PC-9 (cell line): ENCODE measurements around the gene TBCK. TPM values are rescaled to one million over a fixed set of nuclear protein-coding genes. Genes with fewer than 3 reads are reported as not detected.
A peak's percentile ranks its signal among the peaks of the same experiment; 100 is the strongest.
"Not testable (repeated sequence)": the region's sequence is repeated elsewhere in the genome, so short reads cannot be mapped to it uniquely, and the experiment has no call there.

Source experiments
- BruUV-seq: library from RNA; stranded (reverse); fragments of 400-500 nt; replicated peaks from 2 replicates; lab custom pipeline; 2021; lab: Mats Ljungman, UMichigan
- CTCF ChIA-PET: fragments of 300-600 bp; sonication (Branson Sonifier 250); formaldehyde crosslinking; loops from one replicate; lab custom pipeline; 2022; ENCODE audit warnings: antibody characterized with exemption; lab: Charles Lee
- POLR2A ChIA-PET: fragments of 300-600 bp; sonication (Branson Sonifier 250); formaldehyde crosslinking; loops from one replicate; lab custom pipeline; 2022; ENCODE audit warnings: antibody characterized with exemption; ENCODE audit not compliant: unreplicated experiment; lab: Charles Lee
- DNase-seq, 2 experiments: peaks; one replicate each; pipeline versions ENCODE4 v3.0.0 to v3.0.0-alpha.2; 2015 to 2022; ENCODE audit warnings: mixed read lengths in 1 of 2
- H2AFZ ChIP-seq: fragments of 200-600 bp; sonication (generic); 2 replicates; pipeline ENCODE4 v1.8.1; 2017; ENCODE audit warnings: antibody characterized with exemption
- H3F3A ChIP-seq: fragments of 200-600 bp; sonication (generic); 2 replicates; pipeline ENCODE4 v1.8.1; 2017; ENCODE audit warnings: antibody characterized with exemption, mild to moderate bottlenecking, low read depth; ENCODE audit not compliant: insufficient read depth
- H3K27ac ChIP-seq: fragments of 200-600 bp; sonication (generic); 2 replicates; pipeline ENCODE4 v1.6.1; 2016; ENCODE audit warnings: mixed run types
- H3K27me3 ChIP-seq: fragments of 200-600 bp; sonication (generic); 2 replicates; pipeline ENCODE4 v1.6.1; 2016; ENCODE audit warnings: low read depth, mixed run types; ENCODE audit not compliant: insufficient read depth
- H3K36me3 ChIP-seq: fragments of 200-600 bp; sonication (generic); 2 replicates; pipeline ENCODE4 v1.6.1; 2016; ENCODE audit warnings: low read depth, mixed run types
- H3K4me1 ChIP-seq: fragments of 200-600 bp; sonication (generic); replicated peaks from 2 replicates; pipeline ENCODE4 v1.6.1; 2016; ENCODE audit warnings: mixed run types; ENCODE audit not compliant: insufficient read depth
- H3K4me2 ChIP-seq: fragments of 200-600 bp; sonication (generic); 2 replicates; pipeline ENCODE4 v1.6.1; 2017; ENCODE audit warnings: mixed run types
- H3K4me3 ChIP-seq: fragments of 200-600 bp; sonication (generic); 2 replicates; pipeline ENCODE4 v1.6.1; 2016; ENCODE audit warnings: mixed run types
- H3K79me2 ChIP-seq: fragments of 200-600 bp; sonication (generic); 2 replicates; pipeline ENCODE4 v1.6.1; 2017; ENCODE audit warnings: low read depth, mixed run types
- H3K9me2 ChIP-seq: fragments of 200-600 bp; sonication (generic); 2 replicates; pipeline ENCODE4 v1.8.1; 2017; ENCODE audit warnings: mild to moderate bottlenecking; ENCODE audit not compliant: insufficient read depth
- H3K9me3 ChIP-seq: fragments of 200-600 bp; sonication (generic); 2 replicates; pipeline ENCODE4 v1.8.1; 2016; ENCODE audit warnings: low read depth; ENCODE audit not compliant: insufficient read depth
- H4K20me1 ChIP-seq: fragments of 200-600 bp; sonication (generic); 2 replicates; pipeline ENCODE4 v1.8.1; 2017; ENCODE audit not compliant: insufficient read depth
- EZH2 ChIP-seq: fragments of 200-600 bp; sonication (generic); IDR thresholded peaks from 2 replicates; pipeline ENCODE4 v1.8.0; 2017; ENCODE audit warnings: antibody characterized with exemption, low read depth
- intact Hi-C: fragments of 100-400 bp; cut with micrococcal nuclease; formaldehyde crosslinking; loops from one replicate; pipeline ENCODE4 v1.10.0; 2022; ENCODE audit not compliant: unreplicated experiment
- total RNA-seq: library from RNA; stranded (reverse); gene quantifications from 2 replicates; pipeline ENCODE4 v1.2.3, GENCODE V29; 2021
- TF ChIP-seq, protein P1 (sequence below): fragments of 200-600 bp; sonication (generic); conservative IDR thresholded peaks from 2 replicates; pipeline ENCODE4 v1.6.1; 2017; ENCODE audit warnings: mixed run types, antibody characterized with exemption, mild to moderate bottlenecking, moderate library complexity

Gene TBCK
- total RNA-seq, 1 experiment from 2014 or later = 18.7 TPM

DNA sequence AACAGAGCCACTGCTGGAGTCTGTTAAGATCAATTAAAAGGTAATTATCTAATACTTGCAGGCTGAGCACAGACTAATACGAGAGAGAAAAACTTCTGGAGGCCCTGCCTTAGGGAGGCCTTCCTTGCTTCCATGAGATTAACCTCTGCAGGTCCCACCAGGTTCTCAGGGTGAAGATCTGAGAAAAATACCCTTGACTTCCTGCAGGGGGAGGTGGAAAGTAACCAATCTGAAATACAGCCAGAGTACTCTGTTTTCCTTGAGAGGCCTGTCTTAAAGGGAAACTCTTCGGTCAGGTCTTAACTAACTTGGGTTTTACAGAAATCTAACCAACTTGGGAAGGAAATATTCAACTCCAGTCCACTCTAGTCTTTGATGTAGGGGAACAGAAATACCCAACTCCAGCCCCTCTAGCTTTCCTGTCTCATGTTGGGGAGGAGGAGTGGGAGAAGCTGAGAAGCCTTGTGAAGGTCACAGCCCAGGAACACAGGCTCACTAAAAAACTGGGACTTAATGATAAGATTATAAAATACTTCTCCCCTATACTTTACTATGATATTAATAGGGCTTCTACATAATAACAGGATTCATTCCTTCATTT is 77.1 kb downstream of the TBCK start:
- no peak overlapping the region for H2AFZ ChIP-seq
- peak in 1 of 2 experiments; percentile 1 for DNase-seq

DNA sequence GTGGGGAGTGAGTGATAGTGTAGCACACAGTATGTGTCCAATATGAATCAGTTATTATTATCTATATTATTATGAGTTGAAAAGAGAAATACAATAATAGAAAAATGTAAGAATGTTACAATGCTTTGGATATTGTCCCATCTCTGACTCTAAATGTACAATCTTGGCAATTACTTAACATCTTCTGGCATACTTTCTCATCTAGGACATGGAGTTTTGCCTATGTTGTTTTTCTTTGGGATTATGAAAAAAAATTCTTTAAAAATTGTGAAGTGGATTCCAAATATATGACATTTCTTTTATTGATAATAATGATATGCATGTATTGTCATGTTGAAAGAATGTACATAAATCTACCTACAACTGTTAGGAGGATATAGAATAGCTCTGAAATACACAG is 84.1 kb downstream of the TBCK start:
- no peaks in the 10 kb centered on the region for H3K9me2 ChIP-seq
- H3K9me3 ChIP-seq = no peaks in the 10 kb centered on the region
- DNase-seq = no peak
- POLR2A ChIA-PET = no interaction called here
- no TSS peak for BruUV-seq
- no peak overlapping the region for H3K4me3 ChIP-seq
- H3K36me3 ChIP-seq = no peaks in the 10 kb centered on the region
- H3K79me2 ChIP-seq = no peaks in the 10 kb centered on the region
- H2AFZ ChIP-seq = no peak overlapping the region
- TF ChIP-seq EZH2 = no peak
- TF ChIP-seq, protein P1, sequence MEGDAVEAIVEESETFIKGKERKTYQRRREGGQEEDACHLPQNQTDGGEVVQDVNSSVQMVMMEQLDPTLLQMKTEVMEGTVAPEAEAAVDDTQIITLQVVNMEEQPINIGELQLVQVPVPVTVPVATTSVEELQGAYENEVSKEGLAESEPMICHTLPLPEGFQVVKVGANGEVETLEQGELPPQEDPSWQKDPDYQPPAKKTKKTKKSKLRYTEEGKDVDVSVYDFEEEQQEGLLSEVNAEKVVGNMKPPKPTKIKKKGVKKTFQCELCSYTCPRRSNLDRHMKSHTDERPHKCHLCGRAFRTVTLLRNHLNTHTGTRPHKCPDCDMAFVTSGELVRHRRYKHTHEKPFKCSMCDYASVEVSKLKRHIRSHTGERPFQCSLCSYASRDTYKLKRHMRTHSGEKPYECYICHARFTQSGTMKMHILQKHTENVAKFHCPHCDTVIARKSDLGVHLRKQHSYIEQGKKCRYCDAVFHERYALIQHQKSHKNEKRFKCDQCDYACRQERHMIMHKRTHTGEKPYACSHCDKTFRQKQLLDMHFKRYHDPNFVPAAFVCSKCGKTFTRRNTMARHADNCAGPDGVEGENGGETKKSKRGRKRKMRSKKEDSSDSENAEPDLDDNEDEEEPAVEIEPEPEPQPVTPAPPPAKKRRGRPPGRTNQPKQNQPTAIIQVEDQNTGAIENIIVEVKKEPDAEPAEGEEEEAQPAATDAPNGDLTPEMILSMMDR = no peak
- H4K20me1 ChIP-seq = no peaks in the 10 kb centered on the region
- CTCF ChIA-PET = no interaction called here
- intact Hi-C loops = no loop called here
- no peak overlapping the region for H3K4me2 ChIP-seq
- no peaks in the 10 kb centered on the region for H3K27me3 ChIP-seq
- H3F3A ChIP-seq = no peaks in the 10 kb centered on the region
- H3K4me1 ChIP-seq = no peaks in the 10 kb centered on the region
- no peak overlapping the region for H3K27ac ChIP-seq

More for the DNA sequence above, 77.1 kb downstream of the TBCK start:
- intact Hi-C loops = no loop called here
- H3K4me1 ChIP-seq = no peaks in the 10 kb centered on the region
- BruUV-seq = no TSS peak
- ChIA-PET POLR2A (no interaction called here), CTCF (no interaction called here)
- no peak overlapping the region for H3K4me3 ChIP-seq
- H3K27ac ChIP-seq = no peak overlapping the region
- no peaks in the 10 kb centered on the region for H3K27me3 ChIP-seq
- no peaks in the 10 kb centered on the region for H4K20me1 ChIP-seq
- TF ChIP-seq, protein P1 = peak; percentile 67
- no peak for TF ChIP-seq EZH2
- no peak overlapping the region for H3K4me2 ChIP-seq
- no peaks in the 10 kb centered on the region for H3K9me2 ChIP-seq
- no peaks in the 10 kb centered on the region for H3K9me3 ChIP-seq
- H3K36me3 ChIP-seq = no peaks in the 10 kb centered on the region
- no peaks in the 10 kb centered on the region for H3K79me2 ChIP-seq
- no peaks in the 10 kb centered on the region for H3F3A ChIP-seq

DNA sequence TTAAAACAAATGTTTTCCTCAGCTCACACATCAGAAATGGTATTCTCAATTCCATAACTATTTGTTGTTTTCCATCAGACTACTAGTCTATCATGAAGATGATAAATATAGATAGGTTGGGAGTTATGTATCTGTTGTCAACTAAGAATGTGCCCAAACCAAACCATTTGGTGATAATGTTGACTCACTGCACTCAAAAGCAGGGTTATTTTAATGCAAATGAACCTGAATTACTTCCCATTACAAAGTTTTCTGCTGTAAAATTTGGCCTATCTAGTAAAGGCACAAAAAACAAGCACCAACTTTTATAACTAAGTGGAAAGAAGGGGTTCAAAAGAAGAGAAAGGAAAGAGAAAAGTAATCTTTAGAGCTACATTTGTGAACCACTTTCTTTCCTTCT is 93.5 kb downstream of the TBCK start:
- Histone ChIP-seq H3F3A (no peaks in the 10 kb centered on the region), H3K4me1 (no peaks in the 10 kb centered on the region), H3K9me2 (no peaks in the 10 kb centered on the region), H2AFZ (no peak overlapping the region), H4K20me1 (no peaks in the 10 kb centered on the region), H3K4me2 (no peak overlapping the region), H3K36me3 (no peaks in the 10 kb centered on the region), H3K27ac (no peak overlapping the region), H3K4me3 (no peak overlapping the region), H3K79me2 (no peaks in the 10 kb centered on the region), H3K27me3 (no peaks in the 10 kb centered on the region), H3K9me3 (no peaks in the 10 kb centered on the region)
- DNase-seq = no peak
- no TSS peak for BruUV-seq
- ChIA-PET CTCF (no interaction called here), POLR2A (no interaction called here)
- intact Hi-C loops = no loop called here
- TF ChIP-seq, protein P1 = no peak
- no peak for TF ChIP-seq EZH2

DNA sequence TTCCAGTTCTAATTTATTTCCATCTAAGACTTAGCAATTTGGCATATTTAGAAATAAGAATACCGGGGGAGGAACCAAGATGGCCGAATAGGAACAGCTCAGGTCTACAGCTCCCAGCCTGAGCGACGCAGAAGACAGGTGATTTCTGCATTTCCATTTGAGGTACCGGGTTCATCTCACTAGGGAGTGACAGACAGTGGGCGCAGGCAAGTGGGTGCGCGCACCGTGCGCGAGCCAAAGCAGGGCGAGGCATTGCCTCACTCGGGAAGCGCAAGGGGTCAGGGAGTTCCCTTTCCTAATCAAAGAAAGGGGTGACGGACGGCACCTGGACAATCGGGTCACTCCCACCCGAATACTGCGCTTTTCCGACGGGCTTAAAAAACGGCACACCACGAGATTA is 102.7 kb downstream of the TBCK start:
- H3K79me2 ChIP-seq, H2AFZ ChIP-seq, H3K27ac ChIP-seq, H3F3A ChIP-seq, H3K9me3 ChIP-seq, POLR2A ChIA-PET, CTCF ChIA-PET, H3K4me2 ChIP-seq, H3K9me2 ChIP-seq, H3K36me3 ChIP-seq, H3K4me1 ChIP-seq, H3K4me3 ChIP-seq, H3K27me3 ChIP-seq, BruUV-seq, intact Hi-C loops, DNase-seq, H4K20me1 ChIP-seq: not testable (repeated sequence)
